Measurements from ENCODE around the gene SHLD1.
"Not testable (repeated sequence)": the region's sequence is repeated elsewhere in the genome, so short reads cannot be mapped to it uniquely, and the experiment has no call there.

SHLD1 gene

GRCh38 chr20:5746064-5746463, 4.1 kb upstream of the SHLD1 start:
- TF ChIP-seq PATZ1 (CRISPR knock-in tag; IDR thresholded peaks at IDR 0.05; ENCODE audit: borderline replicate concordance) (no peak), OSR1 (CRISPR knock-in tag; IDR thresholded peaks at IDR 0.05) (no peak), ARNTL (CRISPR knock-in tag; IDR thresholded peaks at IDR 0.05; ENCODE audit: borderline replicate concordance, low read depth) (no peak), ISL1 (CRISPR knock-in tag; IDR thresholded peaks at IDR 0.05) (no peak), TCF4 (CRISPR knock-in tag; IDR thresholded peaks at IDR 0.05; ENCODE audit: borderline replicate concordance) (no peak), TSHZ2 (CRISPR knock-in tag; IDR thresholded peaks at IDR 0.05) (no peak), ZNF8 (CRISPR knock-in tag; IDR thresholded peaks at IDR 0.05) (no peak), PPARA (CRISPR knock-in tag; IDR thresholded peaks at IDR 0.05; ENCODE audit: borderline replicate concordance) (no peak), ZNF565 (CRISPR knock-in tag; conservative IDR thresholded peaks at IDR 0.05; ENCODE audit: low read depth) (no peak), ZFP30 (CRISPR knock-in tag; IDR thresholded peaks at IDR 0.05) (no peak), RARB (CRISPR knock-in tag; IDR thresholded peaks at IDR 0.05) (no peak), TOX (CRISPR knock-in tag; IDR thresholded peaks at IDR 0.05; ENCODE audit: borderline replicate concordance) (no peak), POU6F1 (CRISPR knock-in tag; IDR thresholded peaks at IDR 0.05; ENCODE audit: borderline replicate concordance, low read depth) (no peak), GLIS3 (CRISPR knock-in tag; IDR thresholded peaks at IDR 0.05) (no peak; the same call in 1 of the 2 replicates), SNAI2 (CRISPR knock-in tag; IDR thresholded peaks at IDR 0.05) (no peak)
- no peak for ATAC-seq

- TF ChIP-seq TCF4 (CRISPR knock-in tag; IDR thresholded peaks at IDR 0.05; ENCODE audit: borderline replicate concordance): no peak
- no peak for TF ChIP-seq CSDC2 (CRISPR knock-in tag; IDR thresholded peaks at IDR 0.05)
- no peak for TF ChIP-seq ZFP30 (CRISPR knock-in tag; IDR thresholded peaks at IDR 0.05)
- TF ChIP-seq PATZ1 (CRISPR knock-in tag; IDR thresholded peaks at IDR 0.05; ENCODE audit: borderline replicate concordance): no peak
- TF ChIP-seq ARNTL (CRISPR knock-in tag; IDR thresholded peaks at IDR 0.05; ENCODE audit: borderline replicate concordance, low read depth): no peak
- no peak for TF ChIP-seq ZNF8 (CRISPR knock-in tag; IDR thresholded peaks at IDR 0.05)
- no peak for TF ChIP-seq ZNF70 (CRISPR knock-in tag; IDR thresholded peaks at IDR 0.05)
- TF ChIP-seq CREB5 (CRISPR knock-in tag; IDR thresholded peaks at IDR 0.05; ENCODE audit: low read depth): no peak
- no peak for TF ChIP-seq OSR1 (CRISPR knock-in tag; IDR thresholded peaks at IDR 0.05)
- no peak for TF ChIP-seq TSHZ2 (CRISPR knock-in tag; IDR thresholded peaks at IDR 0.05)
- no peak for TF ChIP-seq CSRNP3 (CRISPR knock-in tag; IDR thresholded peaks at IDR 0.05)
- no peak for TF ChIP-seq PPARA (CRISPR knock-in tag; IDR thresholded peaks at IDR 0.05; ENCODE audit: borderline replicate concordance)
- TF ChIP-seq ESRRG (CRISPR knock-in tag; IDR thresholded peaks at IDR 0.05): no peak
- no peak for ATAC-seq
Observed at GRCh38 chr20:5748246-5748645, 2.0 kb upstream of the SHLD1 start.

GRCh38 chr20:5749512-5749951, 669 bp upstream of the SHLD1 start:
- not testable (repeated sequence) for ATAC-seq
